Activated CD4-positive, alpha-beta memory T cell treated with anti-CD3 and anti-CD28 coated beads for 36 hours (primary cell): Measurements from ENCODE around the gene ACMSD. TPM values are rescaled to one million over a fixed set of nuclear protein-coding genes. Genes with fewer than 3 reads are reported as not detected.
"Not testable (repeated sequence)": the region's sequence is repeated elsewhere in the genome, so short reads cannot be mapped to it uniquely, and the experiment has no call there.

Source experiments
- CTCF ChIA-PET: fragments of 350-600 bp; sonication (Branson Sonifier 250); formaldehyde crosslinking; loops from one replicate; lab custom pipeline; 2021; ENCODE audit warnings: antibody characterized with exemption, inconsistent platforms; lab: Charles Lee
- POLR2A ChIA-PET: fragments of 350-600 bp; sonication (Branson Sonifier 250); formaldehyde crosslinking; loops from one replicate; lab custom pipeline; 2021; ENCODE audit warnings: antibody characterized with exemption; lab: Charles Lee
- DNase-seq: peaks from one replicate; pipeline ENCODE4 v3.0.0-alpha.2; 2020
- H3K27ac Mint-ChIP-seq: one replicate; pipeline ENCODE4 v1.8.0; 2021; ENCODE audit warnings: mixed read lengths
- H3K27me3 Mint-ChIP-seq: one replicate; pipeline ENCODE4 v1.8.0; 2021; ENCODE audit warnings: mixed read lengths
- H3K36me3 Mint-ChIP-seq: one replicate; pipeline ENCODE4 v1.8.0; 2021; ENCODE audit warnings: mixed read lengths
- H3K4me1 Mint-ChIP-seq: one replicate; pipeline ENCODE4 v1.8.0; 2021; ENCODE audit warnings: low read depth, mixed read lengths
- H3K4me3 Mint-ChIP-seq: one replicate; pipeline ENCODE4 v1.8.0; 2021; ENCODE audit warnings: mild to moderate bottlenecking, mixed read lengths
- H3K9me3 Mint-ChIP-seq: one replicate; pipeline ENCODE4 v1.8.0; 2021; ENCODE audit warnings: mixed read lengths
- intact Hi-C: fragments of 100-400 bp; cut with micrococcal nuclease; formaldehyde crosslinking; loops from one replicate; pipeline ENCODE4 v1.15.1; 2023
- total RNA-seq, 2 experiments: library from RNA; stranded (reverse); gene quantifications; one replicate each; pipeline ENCODE4 v1.2.3, GENCODE V29; 2021

The ACMSD gene
- total RNA-seq, 2 experiments from 2014 or later, result not detected

DNA sequence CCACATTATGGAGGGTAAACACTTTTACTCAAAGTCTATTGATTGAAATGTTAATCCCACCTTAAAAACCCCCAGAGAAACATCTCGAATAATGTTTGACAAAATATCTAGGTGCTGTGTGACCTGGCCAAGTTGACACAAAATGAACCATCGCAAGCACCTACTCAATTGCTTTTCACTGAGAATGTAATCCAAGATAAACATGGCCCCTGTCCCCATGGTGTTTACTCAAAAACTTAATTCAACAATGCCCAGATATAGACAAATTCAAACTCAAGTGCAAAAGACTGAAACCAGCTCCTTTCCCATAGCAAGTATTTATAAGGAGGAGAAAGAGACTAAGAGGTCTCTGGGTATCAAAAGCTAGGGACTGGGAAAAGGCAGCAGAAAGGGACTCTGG is 15.0 kb upstream of the ACMSD start:
- no peaks in the 10 kb centered on the region for H3K4me1 Mint-ChIP-seq

GRCh38 chr2:134823832-134824231 is 14.6 kb upstream of the ACMSD start:
- H3K9me3 Mint-ChIP-seq, result no peaks in the 10 kb centered on the region
- no peaks in the 10 kb centered on the region for H3K4me1 Mint-ChIP-seq
- no peaks in the 10 kb centered on the region for H3K36me3 Mint-ChIP-seq
- ChIA-PET CTCF (no interaction called here), POLR2A (no interaction called here)
- no peak overlapping the region for H3K4me3 Mint-ChIP-seq
- intact Hi-C loops, result no loop called here
- no peak overlapping the region for H3K27ac Mint-ChIP-seq
- DNase-seq, result no peak
- H3K27me3 Mint-ChIP-seq, result peaks cover 2% of the 10 kb centered on the region

More for the DNA sequence above, 15.0 kb upstream of the ACMSD start:
- Mint-ChIP-seq H3K9me3 (no peaks in the 10 kb centered on the region), H3K4me3 (no peak overlapping the region), H3K36me3 (no peaks in the 10 kb centered on the region), H3K27me3 (peaks cover 2% of the 10 kb centered on the region), H3K27ac (no peak overlapping the region)
- ChIA-PET POLR2A (no interaction called here), CTCF (no interaction called here)
- intact Hi-C loops, result no loop called here
- no peak for DNase-seq

DNA sequence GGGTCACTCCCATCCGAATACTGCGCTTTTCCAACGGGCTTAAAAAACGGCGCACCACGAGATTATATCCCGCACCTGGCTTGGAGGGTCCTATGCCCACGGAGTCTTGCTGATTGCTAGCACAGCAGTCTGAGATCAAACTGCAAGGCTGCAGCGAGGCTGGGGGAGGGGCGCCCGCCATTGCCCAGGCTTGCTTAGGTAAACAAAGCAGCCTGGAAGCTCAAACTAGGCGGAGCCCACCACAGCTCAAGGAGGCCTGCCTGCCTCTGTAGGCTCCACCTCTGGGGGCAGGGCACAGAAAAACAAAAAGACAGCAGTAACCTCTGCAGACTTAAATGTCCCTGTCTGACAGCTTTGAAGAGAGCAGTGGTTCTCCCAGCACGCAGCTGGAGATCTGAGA is 12.7 kb upstream of the ACMSD start:
- intact Hi-C loops, H3K27ac Mint-ChIP-seq, H3K36me3 Mint-ChIP-seq, CTCF ChIA-PET, H3K27me3 Mint-ChIP-seq, POLR2A ChIA-PET, H3K4me1 Mint-ChIP-seq, H3K9me3 Mint-ChIP-seq, H3K4me3 Mint-ChIP-seq, DNase-seq: not testable (repeated sequence)

GRCh38 chr2:134835471-134835870 is 2.9 kb upstream of the ACMSD start:
- CTCF ChIA-PET, result no interaction called here
- DNase-seq, result no peak
- no peak overlapping the region for H3K27ac Mint-ChIP-seq
- H3K4me1 Mint-ChIP-seq, result no peaks in the 10 kb centered on the region
- H3K27me3 Mint-ChIP-seq, result peaks cover 4% of the 10 kb centered on the region
- POLR2A ChIA-PET, result no interaction called here
- intact Hi-C loops, result no loop called here
- H3K4me3 Mint-ChIP-seq, result no peak overlapping the region
- H3K9me3 Mint-ChIP-seq, result peaks cover 13% of the 10 kb centered on the region
- no peaks in the 10 kb centered on the region for H3K36me3 Mint-ChIP-seq

- Mint-ChIP-seq H3K27ac (no peak overlapping the region), H3K4me1 (no peaks in the 10 kb centered on the region), H3K36me3 (no peaks in the 10 kb centered on the region), H3K27me3 (peaks cover 4% of the 10 kb centered on the region), H3K9me3 (peaks cover 13% of the 10 kb centered on the region), H3K4me3 (no peak overlapping the region)
- POLR2A ChIA-PET, result no interaction called here
- intact Hi-C loops, result no loop called here
- DNase-seq, result no peak
- CTCF ChIA-PET, result no interaction called here
Observed at GRCh38 chr2:134836986-134837385, 1.4 kb upstream of the ACMSD start.

DNA sequence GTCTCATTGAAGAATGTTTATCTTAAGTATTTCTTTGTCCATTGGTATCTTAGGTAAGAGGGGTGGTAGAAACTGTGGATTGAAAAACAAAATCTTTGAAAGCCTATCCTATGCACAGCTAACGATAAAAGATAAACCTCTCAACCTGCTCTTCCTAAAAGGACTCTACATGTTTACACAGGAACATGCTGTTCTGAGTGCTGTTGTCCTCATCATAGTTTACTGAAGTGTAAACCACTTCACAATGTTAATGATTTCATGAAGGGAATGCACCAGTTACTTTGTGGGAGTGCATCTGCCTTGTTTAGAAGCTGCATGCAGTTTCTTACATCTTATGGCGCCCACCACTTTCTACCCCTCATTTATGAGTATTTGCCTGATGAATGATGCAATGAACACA is 1.2 kb downstream of the ACMSD start:
- CTCF ChIA-PET, result no interaction called here
- DNase-seq, result no peak
- H3K36me3 Mint-ChIP-seq, result no peaks in the 10 kb centered on the region
- H3K27me3 Mint-ChIP-seq, result peaks cover 4% of the 10 kb centered on the region
- H3K4me1 Mint-ChIP-seq, result no peaks in the 10 kb centered on the region
- POLR2A ChIA-PET, result no interaction called here
- peaks cover 13% of the 10 kb centered on the region for H3K9me3 Mint-ChIP-seq
- no peak overlapping the region for H3K4me3 Mint-ChIP-seq
- intact Hi-C loops, result no loop called here
- no peak overlapping the region for H3K27ac Mint-ChIP-seq

DNA sequence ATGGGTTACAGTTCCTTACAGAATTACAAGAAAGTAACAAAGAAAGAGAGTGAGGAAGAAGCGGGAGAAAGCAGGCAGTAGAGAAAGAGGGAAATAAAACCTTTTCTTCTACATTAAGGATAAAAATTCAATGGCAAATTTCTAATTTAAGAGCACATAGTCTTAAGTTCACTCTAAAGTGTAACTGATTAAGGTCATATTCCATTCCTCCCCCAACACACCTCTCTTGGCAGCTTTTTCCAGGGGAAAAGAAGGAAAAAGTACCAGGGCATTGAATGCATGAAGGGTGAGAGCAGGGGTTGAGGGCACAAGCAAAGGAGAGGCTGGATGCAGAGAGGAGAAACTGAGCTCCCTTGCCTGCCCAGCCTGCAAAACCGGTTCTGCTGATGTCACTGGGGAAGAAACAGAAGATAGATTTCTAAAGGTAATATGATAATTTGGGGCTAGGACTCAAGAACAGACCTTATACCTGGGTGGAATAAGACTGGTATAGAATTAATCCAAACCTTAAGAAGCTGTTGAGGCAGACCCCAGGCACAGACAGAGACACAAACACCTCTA is 4.6 kb downstream of the ACMSD start:
- CTCF ChIA-PET, result no interaction called here

GRCh38 chr2:134843968-134844367 is 5.6 kb downstream of the ACMSD start:
- ChIA-PET POLR2A (no interaction called here), CTCF (no interaction called here)
- peaks cover 2% of the 10 kb centered on the region for H3K27me3 Mint-ChIP-seq

More for the DNA sequence above, 4.6 kb downstream of the ACMSD start:
- no peak for DNase-seq
- intact Hi-C loops, result no loop called here
- H3K36me3 Mint-ChIP-seq, result no peaks in the 10 kb centered on the region
- no peak overlapping the region for H3K27ac Mint-ChIP-seq
- POLR2A ChIA-PET, result no interaction called here
- no peak overlapping the region for H3K4me3 Mint-ChIP-seq
- peaks cover 4% of the 10 kb centered on the region for H3K27me3 Mint-ChIP-seq
- no peaks in the 10 kb centered on the region for H3K9me3 Mint-ChIP-seq
- H3K4me1 Mint-ChIP-seq, result no peaks in the 10 kb centered on the region

DNA sequence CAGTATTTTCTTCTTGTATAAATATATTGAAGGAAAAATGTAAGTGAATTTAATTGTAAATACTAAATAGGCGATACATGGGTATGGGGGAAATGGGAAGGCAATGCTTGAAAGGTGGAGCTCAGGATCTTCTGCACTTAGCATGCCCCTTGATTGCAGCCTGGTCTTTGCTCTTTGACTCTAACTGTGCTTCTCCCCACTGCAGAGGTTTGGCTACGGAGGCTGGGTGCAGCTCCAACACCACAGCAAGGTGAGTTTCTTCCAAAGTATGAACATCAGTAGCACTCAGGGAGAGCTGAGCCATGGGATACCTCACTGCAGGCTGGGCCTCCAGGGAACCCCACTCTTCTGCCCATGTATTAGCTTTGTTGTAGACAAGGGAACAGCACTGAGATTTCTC is 6.6 kb downstream of the ACMSD start:
- no peak overlapping the region for H3K27ac Mint-ChIP-seq
- H3K4me1 Mint-ChIP-seq, result no peaks in the 10 kb centered on the region
- CTCF ChIA-PET, result no interaction called here

More at GRCh38 chr2:134843968-134844367, 5.6 kb downstream of the ACMSD start:
- Mint-ChIP-seq H3K4me1 (no peaks in the 10 kb centered on the region), H3K36me3 (no peaks in the 10 kb centered on the region), H3K4me3 (no peak overlapping the region), H3K27ac (no peak overlapping the region), H3K9me3 (no peaks in the 10 kb centered on the region)
- intact Hi-C loops, result no loop called here
- DNase-seq, result no peak

DNA sequence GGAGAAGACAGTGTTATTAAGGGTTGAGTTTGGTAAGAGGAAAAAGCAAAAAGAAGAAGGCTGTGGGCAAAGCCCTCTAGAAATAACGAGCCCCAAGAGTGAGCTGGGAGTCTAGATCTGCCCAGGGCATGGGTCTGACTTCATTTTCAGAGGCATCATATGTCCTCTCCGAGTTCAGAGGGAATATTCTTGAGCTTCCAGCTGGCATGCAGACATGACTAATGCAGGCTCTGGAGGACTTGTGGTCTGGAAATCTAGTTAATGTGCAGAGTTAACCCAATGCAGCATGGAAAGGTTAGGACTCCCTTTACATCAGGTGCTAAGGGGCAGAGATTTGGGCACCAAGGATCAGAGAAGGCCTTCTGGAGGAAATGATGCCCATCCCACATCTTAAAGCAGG is 7.3 kb downstream of the ACMSD start:
- intact Hi-C loops, result no loop called here
- no peak for DNase-seq
- H3K36me3 Mint-ChIP-seq, result no peaks in the 10 kb centered on the region
- H3K27me3 Mint-ChIP-seq, result no peaks in the 10 kb centered on the region
- H3K27ac Mint-ChIP-seq, result no peak overlapping the region
- ChIA-PET CTCF (no interaction called here), POLR2A (no interaction called here)
- no peak overlapping the region for H3K4me3 Mint-ChIP-seq
- H3K9me3 Mint-ChIP-seq, result no peaks in the 10 kb centered on the region
- no peaks in the 10 kb centered on the region for H3K4me1 Mint-ChIP-seq

More for the DNA sequence above, 6.6 kb downstream of the ACMSD start:
- Mint-ChIP-seq H3K36me3 (no peaks in the 10 kb centered on the region), H3K9me3 (no peaks in the 10 kb centered on the region), H3K27me3 (peaks cover 2% of the 10 kb centered on the region), H3K4me3 (no peak overlapping the region)
- no peak for DNase-seq
- POLR2A ChIA-PET, result no interaction called here
- intact Hi-C loops, result no loop called here

- no peaks in the 10 kb centered on the region for H3K9me3 Mint-ChIP-seq
- intact Hi-C loops, result no loop called here
- ChIA-PET CTCF (no interaction called here), POLR2A (no interaction called here)
- no peak overlapping the region for H3K27ac Mint-ChIP-seq
- H3K27me3 Mint-ChIP-seq, result no peaks in the 10 kb centered on the region
- H3K4me3 Mint-ChIP-seq, result no peak overlapping the region
- no peak for DNase-seq
- no peaks in the 10 kb centered on the region for H3K36me3 Mint-ChIP-seq
- no peaks in the 10 kb centered on the region for H3K4me1 Mint-ChIP-seq
Observed at GRCh38 chr2:134846213-134846612, 7.8 kb downstream of the ACMSD start.

DNA sequence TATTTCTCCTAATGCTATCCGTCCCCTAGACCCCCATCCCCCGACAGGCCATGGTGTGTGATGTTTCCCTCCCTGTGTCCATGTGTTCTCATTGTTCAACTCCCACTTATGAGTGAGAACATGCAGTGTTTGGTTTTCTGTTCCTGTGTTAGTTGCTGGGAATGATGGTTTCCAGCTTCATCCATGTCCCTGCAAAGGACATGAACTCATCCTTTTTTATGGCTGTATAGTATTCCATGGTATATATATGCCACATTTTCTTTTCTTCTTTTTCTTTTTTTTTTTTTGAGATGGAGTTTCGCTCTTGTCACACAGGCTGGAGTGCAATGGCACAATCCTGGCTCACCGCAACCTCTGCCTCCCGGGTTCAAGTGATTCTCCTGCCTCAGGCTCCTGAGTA is 9.2 kb downstream of the ACMSD start:
- H3K4me3 Mint-ChIP-seq, H3K27me3 Mint-ChIP-seq, POLR2A ChIA-PET, H3K4me1 Mint-ChIP-seq, H3K9me3 Mint-ChIP-seq, H3K36me3 Mint-ChIP-seq, intact Hi-C loops, H3K27ac Mint-ChIP-seq, CTCF ChIA-PET, DNase-seq: not testable (repeated sequence)

- intact Hi-C loops, result no loop called here
- H3K36me3 Mint-ChIP-seq, result no peaks in the 10 kb centered on the region
- DNase-seq, result no peak
- ChIA-PET POLR2A (no interaction called here), CTCF (no interaction called here)
- H3K27me3 Mint-ChIP-seq, result no peaks in the 10 kb centered on the region
- no peak overlapping the region for H3K27ac Mint-ChIP-seq
- H3K4me3 Mint-ChIP-seq, result no peak overlapping the region
- no peaks in the 10 kb centered on the region for H3K4me1 Mint-ChIP-seq
- H3K9me3 Mint-ChIP-seq, result no peaks in the 10 kb centered on the region
Observed at GRCh38 chr2:134852518-134852917, 14.1 kb downstream of the ACMSD start.
